Breast epithelium (tissue), 3 donors: ENCODE data around the gene SPTBN2.

Experiments
- CTCF ChIP-seq, 3 donors: fragments of 450-650 bp; IDR thresholded peaks; one replicate each; pipeline ENCODE4 v1.5.1; 2016 to 2017; ENCODE audit warnings: antibody characterized with exemption in 3 of 3, mild to moderate bottlenecking in 3 of 3, moderate library complexity in 3 of 3
- POLR2AphosphoS5 ChIP-seq, 3 donors: sonication (generic); formaldehyde crosslinking; IDR thresholded peaks; one replicate each; pipeline ENCODE4 v1.6.1; 2017; ENCODE audit warnings: antibody characterized with exemption in 3 of 3

GRCh38 chr11:66701432-66702240, 27.4 kb downstream of the SPTBN2 start:
- TF ChIP-seq CTCF (IDR thresholded peaks at IDR 0.05), result no peak
- no peak for TF ChIP-seq POLR2AphosphoS5 (IDR thresholded peaks at IDR 0.05)
